NCI-H2171 (cell line): ENCODE data around the gene MUSTN1.

Experiments used
- DNase-seq: peaks from one replicate; lab custom pipeline; 2025; lab: John Stamatoyannopoulos, UW

The MUSTN1 gene

DNA sequence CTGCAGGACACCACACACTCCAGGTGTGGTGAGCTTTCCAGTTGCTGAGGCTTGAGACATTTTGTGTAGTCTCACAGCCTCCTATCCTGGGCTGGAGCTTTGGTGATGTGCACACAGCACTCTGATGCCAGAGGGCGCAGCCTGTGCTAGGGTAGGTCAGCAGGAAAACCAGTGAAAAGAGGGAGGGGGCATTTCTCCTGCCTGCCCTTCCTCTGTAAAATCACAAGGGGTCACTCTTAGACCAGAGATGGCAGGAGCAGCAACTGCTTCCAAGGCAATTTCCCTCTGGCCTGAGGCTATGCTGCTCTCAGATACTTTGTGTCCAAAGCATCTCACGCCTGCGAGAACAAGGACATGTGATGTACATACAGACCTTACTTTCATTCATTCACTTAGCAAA, 16.5 kb upstream of the MUSTN1 start:
- DNase-seq = no peak

DNA sequence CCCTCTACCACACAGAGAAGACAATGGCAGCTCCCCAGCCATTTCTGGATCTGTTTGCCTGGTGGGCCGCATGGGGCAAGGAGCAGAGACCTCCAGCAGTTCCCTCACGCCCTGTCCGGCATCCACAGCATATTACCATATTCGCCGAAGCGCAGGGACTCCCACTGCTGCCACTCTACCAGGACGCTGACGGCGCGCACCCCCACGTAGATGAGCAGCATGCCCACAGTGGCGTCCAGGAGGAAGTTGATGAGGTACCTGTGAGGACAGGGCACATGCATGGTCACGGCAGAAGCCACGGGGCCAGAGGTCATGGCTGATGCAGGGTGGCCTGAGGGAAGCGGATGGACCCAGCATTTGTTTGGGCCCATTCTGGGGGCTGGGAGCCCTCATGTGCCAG, 14.8 kb upstream of the MUSTN1 start:
- DNase-seq = no peak

DNA sequence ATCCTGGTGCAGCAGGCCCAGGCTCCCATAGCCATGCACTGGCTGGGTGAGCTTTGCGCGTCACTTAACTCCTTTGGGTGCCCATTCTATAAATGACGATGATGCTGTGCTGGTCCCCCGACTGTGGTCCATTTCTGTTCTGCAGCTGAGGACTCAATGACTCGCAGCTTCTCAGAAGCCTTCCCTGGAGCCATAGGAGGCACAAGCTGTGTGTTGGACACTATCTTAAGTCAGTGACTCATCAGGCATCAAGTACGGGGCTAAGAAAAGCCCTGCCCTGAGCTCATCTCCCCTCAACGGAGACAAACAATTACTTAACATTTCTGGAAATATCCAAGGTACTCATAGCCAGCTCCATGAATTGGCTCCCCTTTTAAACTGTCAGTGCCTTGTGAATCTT, 13.8 kb upstream of the MUSTN1 start:
- no peak for DNase-seq

DNA sequence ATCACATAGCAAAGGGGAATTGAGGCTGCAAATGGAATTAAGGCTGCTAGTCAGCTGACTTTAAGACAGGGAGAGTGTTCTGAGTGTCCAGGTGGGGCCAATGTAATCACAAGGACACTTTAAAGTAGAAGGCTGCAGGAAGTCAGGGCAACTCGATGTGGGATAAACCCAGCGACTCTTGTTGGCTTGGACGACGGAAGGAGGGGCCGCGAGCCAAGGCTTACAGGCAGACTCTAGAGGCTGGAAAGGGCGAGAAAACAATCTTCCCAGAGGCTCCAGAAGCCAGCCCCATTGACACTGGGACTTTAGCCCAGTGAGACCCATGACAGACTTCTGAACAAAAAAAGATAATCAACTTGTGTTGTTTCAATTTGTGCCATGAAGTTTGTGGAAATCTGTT, 12.9 kb upstream of the MUSTN1 start:
- no peak for DNase-seq

DNA sequence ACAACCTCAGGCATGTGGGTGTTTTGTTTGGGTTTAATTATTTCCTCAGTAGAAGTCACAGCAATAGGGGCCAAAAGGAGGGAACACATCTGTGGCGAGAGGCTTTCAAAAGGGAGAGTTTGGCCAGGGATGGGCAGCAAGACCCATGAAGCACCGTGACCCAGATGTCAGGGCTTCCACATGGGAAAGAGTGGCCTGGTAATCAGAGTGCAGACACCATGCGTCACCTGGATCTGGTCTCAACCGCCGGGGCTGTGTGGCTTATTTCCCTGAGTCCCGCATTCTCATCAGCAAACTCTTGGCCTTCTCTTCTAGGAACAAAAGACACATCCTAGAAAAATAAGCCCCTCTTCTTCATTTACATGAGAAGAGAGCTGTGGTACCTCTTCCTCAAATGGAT, 12.4 kb upstream of the MUSTN1 start:
- DNase-seq = no peak

DNA sequence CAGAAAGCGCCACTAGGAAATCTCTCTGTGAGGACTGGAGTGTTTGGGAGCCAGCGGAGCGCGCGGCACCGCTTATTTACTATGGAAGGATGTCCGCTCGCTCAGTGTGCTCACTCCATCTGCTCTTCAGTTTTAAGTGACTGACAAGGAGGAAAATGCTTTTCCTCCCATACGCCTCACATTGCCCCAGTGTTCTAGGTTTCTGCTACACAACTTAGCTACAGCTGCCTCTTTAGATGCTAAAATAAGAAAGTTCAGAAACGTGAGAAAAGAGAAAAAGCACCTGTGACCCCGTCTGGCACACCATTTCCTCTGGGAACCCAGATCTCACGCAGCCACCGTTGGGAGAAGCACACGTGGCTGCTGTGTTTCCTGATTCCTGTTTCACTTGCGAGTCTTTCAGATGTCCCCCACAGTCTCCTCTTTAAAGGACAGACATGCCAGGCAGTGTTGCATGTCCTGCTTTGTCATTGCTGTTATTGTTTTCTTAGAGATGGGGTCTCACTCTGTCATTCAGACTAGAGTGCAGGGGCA, 11.7 kb upstream of the MUSTN1 start:
- DNase-seq = no peak

DNA sequence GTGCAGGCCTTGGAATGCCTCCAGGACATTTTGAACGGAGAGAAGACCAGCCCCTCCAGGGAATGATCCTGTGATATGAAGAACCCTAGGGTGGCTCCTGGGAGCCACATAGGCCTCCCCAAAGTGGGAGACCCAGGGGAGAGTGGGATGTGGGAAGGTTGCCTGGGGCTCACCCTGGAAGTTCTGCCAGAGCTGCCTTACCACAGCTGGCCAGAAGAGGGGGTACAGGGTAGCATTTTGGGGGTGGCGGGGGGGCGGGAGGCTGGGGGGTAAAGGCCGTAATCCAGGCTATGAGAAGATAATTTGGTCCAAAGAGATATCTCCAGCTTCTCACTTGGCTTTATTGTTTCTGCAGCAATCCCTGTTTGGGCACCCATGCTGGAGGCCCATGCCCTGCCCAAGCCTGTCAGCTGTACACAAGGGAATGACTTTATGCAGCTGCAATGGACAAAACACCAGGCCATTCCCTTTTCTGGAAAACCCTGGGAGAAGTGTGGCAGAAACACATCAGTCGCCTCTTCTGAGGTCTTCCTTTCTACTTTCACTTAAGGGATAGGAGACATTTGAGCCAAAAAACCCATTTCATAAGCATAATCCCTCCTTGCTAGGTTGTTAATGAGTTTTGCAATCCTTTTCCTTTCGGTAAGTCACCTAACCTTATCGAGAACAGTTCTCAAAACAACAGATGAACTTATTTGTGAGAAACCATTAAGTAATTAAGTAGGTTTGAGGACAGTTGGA, 11.0 kb upstream of the MUSTN1 start:
- no peak for DNase-seq

DNA sequence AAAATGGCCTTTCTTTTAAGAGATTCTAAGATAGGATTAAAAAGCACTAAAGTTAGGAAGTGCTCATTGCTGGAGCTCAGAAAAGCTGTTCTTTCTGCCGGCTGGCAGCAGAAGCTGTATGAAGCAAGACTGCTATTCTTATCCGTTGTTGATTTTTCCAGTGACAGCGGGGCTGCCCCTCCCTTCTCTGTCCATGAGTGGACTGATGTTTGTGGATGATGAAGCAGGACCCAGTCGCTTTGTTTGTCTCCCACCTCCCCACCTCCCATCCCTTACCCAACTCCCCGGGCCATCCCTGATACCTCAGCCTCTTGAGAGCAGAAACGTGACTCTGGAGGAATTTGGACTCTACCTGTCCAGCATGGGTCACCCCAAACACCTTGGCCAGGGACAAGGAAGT, 10.3 kb upstream of the MUSTN1 start:
- DNase-seq = no peak

DNA sequence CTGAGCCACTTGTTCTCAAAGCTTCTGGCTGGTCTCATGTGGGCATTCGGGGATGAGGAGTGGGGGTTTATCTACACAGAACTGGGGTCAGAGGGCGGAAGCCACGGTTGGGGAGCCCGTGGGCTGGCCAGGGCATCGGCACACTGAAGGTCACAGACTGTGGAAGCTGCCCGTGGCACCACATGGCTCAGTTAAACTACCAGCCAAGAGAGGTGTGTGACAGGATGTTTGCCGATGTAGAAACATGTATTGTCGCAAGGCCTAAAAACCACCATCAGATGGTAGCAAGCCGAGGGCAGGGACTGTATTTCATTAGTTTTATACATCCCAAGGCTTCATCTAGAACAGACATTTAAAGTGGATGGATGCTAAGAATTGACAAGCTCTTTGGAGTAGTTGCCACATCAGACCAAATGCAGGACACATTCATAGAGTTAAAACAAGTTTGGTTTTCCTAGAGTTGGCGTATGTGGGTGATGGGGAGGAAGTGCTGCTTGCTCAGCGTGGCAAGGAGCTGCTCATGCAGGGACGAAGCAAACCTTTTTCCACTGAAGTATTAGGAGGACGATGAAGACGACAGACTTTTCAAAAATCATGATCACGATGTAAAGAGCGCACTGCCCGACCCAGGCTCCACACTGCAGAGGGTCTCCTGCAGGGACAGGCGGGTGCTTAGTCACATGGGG, 9.6 kb upstream of the MUSTN1 start:
- DNase-seq = no peak

DNA sequence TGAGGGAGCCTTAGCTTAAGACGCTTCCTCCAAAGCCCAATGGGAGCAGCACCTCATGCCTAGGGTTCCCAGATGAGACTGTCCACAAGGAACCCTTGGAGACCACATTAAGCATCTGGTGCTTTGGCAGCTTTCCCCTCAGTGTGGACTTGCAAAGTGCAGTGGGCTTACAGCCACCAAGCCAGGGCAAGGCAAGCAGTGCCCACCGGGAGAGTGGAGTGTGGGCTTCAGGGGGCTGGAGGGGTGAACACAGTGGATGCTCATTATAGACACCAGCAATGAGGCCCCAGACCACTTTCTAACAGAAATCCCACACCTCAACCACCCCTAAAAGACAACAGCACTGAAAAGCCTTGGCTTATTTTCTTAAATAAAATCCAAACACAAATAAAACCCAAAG, 9.1 kb upstream of the MUSTN1 start:
- DNase-seq = no peak

DNA sequence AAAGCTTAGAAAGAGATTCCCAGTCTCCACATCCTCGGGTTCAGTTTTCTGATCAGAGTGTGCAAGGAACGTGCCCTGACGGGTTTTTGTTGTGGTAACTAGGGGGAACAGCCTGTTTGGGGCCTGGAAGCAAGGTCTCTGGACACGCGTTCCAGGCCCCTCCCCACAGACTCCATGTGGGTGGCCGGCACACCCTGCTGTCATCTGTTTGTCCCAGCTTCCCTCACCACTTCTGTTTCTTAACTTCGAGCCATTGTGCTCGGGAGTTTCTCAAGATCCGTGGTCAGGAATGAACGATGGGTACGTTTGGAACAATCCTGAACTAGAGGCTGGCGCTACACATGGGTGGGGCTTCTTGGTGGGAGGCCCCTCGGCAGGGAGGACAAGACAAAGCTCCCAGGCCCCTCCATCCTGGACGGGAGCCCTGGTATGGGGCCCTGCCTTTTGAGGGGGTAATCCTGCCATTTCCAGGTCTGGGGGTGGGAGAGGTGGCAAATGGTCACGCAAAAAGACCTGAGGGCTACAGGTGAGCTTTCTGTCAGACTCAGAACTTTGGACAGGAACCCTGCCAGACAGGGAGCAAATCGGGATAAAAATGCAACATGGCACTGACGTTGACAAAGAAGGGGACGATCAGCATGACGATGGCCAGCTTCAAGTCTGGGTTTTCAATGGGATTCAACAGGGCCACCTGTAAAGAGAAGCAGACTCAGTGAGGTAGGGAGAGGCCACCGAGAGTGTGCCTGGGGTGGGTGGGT, 8.5 kb upstream of the MUSTN1 start:
- no peak for DNase-seq

DNA sequence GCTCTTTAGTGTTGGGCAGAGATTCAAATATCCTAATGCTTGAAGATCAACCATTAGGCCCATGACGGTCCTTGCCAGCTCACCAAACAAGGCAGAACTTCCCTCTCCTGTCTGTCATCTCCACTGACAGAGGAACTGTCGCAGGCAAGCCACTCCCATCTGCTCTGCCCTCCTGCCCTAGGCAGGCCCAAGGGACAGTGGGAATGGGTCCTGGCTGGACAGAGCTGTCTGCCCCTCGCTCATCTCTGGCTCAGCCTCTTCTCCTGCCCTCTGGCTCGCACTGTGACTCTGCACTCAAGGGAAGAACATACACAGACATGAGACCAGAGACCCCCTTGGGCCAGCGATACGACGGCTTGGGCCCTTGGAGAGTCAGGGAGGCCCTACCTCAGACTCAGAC, 7.6 kb upstream of the MUSTN1 start:
- DNase-seq = no peak

DNA sequence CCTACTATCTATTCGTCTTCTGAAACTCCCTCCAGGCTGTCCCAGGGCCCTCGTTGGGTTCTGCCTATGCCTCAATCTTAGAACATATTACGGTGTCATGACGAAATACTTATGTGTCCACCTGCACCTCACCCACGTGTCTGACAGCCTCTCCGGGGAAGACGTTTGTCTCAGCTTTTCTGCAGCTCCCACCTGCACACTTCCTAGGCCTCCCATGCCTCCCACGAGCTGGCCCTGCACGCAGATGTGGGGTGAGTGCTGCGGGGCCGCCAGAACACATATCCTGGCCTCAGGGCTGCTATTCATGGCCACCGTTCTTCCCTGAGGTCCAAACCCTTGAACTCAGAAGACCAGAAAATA, 7.1 kb upstream of the MUSTN1 start:
- DNase-seq = no peak

DNA sequence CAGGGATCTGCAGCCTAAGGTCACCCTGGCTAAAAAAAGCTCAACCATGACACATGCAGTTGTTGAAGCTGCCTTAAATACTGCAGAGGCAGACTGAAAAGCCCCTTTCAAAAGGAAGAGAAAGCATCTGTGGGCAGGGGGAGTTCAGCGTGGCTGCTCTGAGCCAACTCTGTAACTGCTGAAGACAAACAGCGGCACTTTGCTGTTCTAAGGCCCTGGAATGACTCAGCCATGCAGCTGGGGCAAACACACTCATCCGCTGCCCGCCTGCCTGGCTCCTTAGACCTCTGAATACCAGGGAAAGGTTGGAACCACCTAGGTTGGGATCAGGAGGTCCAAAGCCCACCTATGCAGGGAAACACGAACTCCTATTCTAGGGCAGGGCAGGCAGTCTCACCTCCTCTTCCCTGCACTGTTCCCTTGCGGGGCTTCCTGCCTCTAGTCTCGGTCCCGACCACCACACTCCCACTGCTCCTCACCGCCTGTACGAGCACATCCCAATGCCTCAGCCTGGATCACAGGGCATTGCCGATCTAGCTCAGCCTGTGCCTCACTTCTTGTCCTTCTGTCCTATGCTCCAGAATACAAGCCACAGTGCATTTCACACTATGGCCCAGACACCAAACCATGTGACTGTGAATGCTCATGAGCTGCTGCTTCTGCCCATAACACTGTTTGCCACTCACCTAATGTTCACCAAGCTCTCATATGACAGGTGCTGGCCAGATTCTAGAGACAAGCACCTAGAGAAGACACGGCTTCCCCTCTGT, 6.6 kb upstream of the MUSTN1 start:
- no peak for DNase-seq

DNA sequence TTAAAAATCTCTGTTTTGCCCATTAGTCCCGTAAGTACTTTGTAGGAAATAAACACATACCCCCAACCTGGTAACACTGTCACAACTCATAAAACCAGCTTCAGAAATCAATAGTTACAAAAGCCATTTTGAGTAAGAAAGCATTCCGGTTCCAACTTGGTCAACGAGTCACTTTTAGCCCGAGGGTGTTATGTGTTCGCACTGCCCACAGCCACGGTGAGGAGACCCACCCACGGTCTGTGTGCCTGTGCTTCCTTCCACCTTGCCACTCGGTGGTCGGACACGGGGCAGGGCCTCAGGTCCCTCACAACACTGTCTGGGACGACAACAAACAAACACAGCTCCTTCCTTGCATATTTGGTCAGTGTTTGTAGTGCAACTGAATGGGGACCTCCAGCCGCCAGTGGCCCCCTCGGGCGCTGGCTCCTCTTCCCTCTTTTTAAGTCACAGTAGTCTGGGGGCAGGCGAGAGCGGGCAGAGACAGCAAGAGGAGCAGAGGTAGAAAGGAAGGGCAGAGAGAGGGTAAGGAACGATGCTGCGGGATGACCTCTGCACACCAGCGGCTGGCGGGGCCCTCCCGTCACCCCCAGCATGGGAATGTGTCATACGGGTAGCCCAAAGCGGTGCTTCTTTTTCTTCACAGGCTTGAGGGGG, 5.2 kb upstream of the MUSTN1 start:
- no peak for DNase-seq

DNA sequence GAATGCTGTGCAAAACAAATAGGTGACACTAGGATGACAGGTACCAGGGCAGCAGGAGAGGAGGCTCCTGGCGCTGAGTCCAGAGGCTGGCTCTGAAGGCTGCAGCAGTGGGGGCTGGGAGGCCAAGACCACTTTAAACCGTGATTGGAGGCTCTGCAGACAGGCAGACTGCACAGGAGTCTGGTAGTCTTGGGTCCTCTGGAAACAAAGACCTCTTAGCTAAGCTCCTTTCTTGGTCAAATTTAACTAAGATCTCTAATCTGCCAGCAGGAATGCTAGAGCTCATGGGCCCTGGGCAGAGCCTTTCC, 4.4 kb upstream of the MUSTN1 start:
- DNase-seq = no peak

DNA sequence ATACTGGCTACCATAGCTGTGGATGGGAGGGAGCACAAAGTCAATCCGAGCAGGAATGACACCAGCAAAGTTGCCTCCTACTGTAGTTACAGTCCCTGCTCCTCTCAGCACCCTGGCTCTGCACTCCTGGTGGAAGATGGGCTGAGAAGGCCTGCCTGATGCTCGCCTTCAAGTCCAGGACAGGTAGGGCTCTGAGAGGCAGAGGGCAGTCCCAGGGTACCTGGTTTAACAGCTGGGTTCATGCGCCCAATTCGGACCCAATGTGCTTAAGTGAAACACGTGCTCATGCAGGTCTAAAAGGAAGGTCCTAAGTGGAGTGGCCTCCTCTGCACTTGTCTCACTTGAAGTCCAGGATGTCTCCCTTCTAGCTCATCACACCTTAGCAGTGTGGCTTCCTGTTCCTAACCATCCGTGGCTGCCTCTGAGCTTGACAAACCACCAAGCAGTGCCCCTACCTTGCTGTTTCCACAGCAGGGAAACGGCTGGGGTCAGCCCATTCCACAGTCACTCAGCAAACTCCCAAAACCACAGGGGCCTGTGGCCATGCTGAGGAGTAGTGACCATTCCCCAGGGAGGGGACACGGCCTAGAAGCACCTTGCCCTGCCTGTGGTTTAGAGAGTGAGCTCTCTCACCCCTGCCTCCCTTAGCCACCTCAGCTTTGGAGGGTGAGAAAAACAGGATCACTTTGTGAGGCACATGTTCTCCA, 3.9 kb upstream of the MUSTN1 start:
- no peak for DNase-seq

DNA sequence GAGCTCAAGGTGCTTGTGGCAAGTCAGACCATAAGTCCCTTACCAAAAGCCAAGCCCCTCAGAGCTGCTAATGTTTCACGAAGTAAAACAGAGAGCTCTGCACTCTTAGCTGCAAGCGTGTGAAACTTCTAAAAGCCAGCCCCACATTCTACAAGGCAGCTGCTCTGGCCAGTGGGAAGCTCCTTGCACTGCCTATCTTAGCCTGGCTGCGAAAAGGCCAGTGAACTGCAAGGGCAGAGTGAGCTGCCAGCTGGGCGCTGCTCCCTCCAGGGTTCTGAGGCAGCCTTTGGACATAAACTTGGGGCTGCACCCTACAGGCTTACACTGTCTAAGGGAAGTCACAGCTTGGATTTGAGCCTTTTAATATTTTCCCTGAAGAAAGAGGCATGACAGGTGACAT, 2.2 kb upstream of the MUSTN1 start:
- DNase-seq = no peak

DNA sequence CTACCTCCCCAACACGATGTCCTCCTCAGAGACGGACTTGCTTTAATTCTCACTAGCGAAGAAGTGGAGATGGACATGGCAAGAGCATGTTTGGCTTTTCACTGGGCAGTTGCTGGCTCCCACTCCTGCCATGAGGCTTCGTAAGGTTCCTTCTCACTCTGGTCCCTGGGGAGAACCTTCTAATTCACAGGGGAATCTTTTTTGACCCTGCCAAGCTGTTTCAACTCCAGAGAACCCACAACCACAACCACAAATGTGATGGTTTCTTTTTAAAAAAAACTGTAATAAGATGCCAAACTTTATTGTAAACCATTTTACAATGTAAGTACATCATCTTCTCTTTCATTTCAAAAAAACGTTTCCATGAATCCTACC, 1.6 kb upstream of the MUSTN1 start:
- DNase-seq = no peak

DNA sequence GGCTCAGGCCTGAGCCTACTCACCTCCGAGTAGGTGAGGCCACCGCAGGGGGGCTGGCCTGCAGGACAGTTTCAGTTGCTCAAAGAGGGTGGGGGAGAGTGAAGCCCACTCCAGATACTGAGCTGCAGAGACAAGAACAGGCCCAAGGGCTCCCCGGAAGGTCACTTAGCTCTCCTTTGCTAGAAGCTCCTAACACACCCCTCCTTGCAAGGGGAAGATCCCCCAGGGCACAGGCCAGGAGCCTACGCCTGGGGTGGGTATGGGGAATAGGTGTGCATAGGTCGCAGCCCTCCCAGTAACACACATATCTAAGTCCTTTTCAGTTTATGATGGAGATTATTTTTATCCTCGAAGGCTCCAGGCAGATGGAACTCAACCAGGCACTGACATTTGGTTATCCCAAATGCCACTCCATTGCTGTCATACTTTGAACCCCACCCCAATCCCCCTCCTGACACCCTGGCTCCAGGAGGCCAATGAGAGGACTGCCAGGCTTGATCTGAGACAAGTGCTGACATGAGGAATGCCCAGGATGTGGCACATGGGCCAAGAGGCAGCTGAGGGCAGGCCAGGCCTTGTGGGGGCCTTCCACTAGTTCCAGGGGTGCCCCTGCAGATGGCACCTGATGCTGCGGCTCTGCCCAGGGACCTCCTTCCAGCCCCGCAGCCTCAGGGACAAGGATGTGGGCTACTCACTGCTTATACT, 1.1 kb upstream of the MUSTN1 start:
- no peak for DNase-seq

DNA sequence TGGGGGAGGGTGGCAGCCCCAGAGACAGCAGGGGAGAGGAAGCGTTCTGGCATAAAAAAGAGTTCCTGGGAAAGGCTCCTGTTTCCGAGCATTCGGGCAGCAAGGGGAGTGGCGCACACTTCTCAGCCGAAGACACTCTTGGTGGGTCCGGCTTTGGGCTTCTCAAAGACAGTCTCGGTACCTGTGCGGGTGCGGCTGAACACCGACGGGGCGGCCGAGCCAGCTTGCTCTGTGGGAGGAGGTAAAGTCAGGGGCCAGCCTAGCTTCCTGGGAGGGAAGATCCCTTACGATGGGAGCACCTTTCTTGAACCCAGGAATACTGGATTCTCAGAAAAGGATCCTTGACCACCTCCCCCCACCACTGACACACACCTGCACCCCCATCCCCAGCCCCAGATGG, 1.6 kb downstream of the MUSTN1 start:
- no peak for DNase-seq
